DND-41 (cell line): ENCODE results near the gene CYBA.

ENCODE experiments used
- CTCF ChIP-seq: IDR thresholded peaks from 2 replicates; pipeline ENCODE4 v1.5.1; 2012; ENCODE audit warnings: borderline replicate concordance, low read length, moderate library complexity, mild to moderate bottlenecking; ENCODE audit not compliant: poor library complexity, severe bottlenecking; ENCODE audit errors: extremely low read depth
- EZH2 ChIP-seq: IDR thresholded peaks from 3 replicates; pipeline ENCODE4 v1.6.1; 2012; ENCODE audit warnings: borderline replicate concordance, low read depth, mild to moderate bottlenecking, moderate library complexity, low read length, inconsistent platforms; ENCODE audit not compliant: severe bottlenecking

- TF ChIP-seq CTCF (no peak), EZH2 (no peak)
These were observed 28.7 kb downstream of the CYBA start for GRCh38 chr16:88622125-88622524.
